T47D (cell line): ENCODE results near the gene SRGAP1.

ENCODE experiments used
- DNase-seq, 2 experiments: peaks; one replicate each; pipeline versions ENCODE4 v3.0.0 to v3.0.0-alpha.2; 2011 to 2012; ENCODE audit warnings: low read depth in 1 of 2, low spot score in 1 of 2
- JUND ChIP-seq: IDR thresholded peaks from 2 replicates; pipeline ENCODE4 v1.6.1; 2012; ENCODE audit warnings: low read depth
- in situ Hi-C: cut with HindIII; loops from 2 replicates; pipeline ENCODE4 v1.10.0; 2016; ENCODE audit warnings: low sequenced_read_pairs, low pct_unique_long_range_greater_than_20kb

Gene SRGAP1

DNA sequence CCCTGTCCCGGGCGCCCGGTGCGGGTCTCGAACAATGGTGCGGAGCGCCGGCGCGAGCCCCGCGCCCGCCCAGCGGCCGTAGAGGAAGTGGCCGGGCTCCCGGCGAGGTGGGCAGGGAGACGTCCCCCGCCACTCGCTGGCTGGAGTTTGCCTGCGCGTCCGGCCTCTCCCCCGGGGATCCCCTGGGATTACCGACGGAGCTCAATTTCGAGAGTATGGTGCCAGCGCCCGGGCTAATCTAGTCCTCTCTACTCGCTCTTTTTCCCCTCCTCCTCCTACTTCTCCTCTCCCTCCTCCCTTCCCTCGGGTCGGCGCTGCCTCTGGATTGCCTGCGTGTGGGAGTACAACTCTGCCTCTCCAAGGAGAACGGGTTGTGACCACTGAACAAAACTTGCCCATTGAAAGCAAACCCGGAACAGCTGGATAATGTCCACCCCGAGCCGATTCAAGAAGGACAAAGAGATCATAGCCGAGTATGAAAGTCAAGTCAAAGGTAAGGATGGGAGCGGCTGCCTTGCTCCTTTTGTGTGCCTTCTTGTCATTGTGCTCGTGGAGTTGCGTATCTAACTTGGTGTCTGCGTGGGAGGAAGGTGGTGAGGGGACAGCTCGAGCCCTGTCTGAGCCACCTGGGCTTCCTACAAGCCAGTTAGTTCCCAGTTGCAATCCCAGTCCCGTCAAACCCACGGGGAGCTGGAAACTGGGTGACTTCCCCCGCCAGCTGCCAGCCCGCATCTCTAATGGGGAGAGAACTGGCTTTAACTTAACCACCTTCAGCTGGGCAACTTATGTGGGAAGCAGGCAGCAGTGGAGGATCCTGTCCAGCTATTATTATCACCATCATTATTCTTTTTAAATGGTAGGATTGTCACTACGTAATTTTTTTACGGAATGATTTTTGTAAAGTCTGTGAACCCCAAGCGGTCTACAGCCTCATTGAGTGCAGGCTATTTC, at the start of gene SRGAP1:
Gene SRGAP1 (plus strand): TSS at position 310 of the 951 bp plus-strand sequence. CDS start 117 bp downstream, at position 427.
- in situ Hi-C loops: no loop called here
- DNase-seq: peak; percentile 53 to 75
- TF ChIP-seq JUND: no peak

DNA sequence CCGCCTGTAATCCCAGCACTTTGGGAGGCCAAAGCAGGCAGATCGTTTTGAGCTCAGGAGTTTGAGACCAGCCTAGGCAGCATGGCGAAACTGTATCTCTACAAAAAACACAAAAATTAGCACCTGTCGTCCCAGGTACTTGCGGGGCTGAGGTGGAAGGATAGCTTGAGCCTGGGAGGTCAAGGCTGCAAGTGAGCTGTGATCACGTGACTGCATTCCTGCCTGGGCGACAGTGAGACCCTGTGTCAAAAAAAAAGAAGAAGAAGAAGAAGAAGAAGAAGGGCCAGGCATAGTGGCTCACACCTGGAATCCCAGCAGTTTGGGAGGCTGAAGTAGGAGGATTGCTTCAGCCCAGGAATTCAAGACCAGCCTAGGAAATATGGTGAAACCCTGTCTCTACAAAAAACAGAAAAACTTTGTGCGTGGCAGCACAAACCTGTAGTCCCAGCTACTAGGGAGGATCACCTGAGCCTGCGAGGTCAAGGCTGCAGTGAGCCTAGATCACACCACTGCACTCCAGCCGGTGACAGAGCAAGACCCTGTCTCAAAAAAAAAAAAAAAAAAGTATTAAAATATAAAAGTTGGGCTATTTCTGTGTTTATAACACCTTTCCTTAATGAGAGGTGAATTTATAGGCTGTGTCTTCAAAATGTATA, 49.3 kb upstream of the SRGAP1 start:
- DNase-seq: no peak
- TF ChIP-seq JUND: no peak
- in situ Hi-C loops: no loop called here

DNA sequence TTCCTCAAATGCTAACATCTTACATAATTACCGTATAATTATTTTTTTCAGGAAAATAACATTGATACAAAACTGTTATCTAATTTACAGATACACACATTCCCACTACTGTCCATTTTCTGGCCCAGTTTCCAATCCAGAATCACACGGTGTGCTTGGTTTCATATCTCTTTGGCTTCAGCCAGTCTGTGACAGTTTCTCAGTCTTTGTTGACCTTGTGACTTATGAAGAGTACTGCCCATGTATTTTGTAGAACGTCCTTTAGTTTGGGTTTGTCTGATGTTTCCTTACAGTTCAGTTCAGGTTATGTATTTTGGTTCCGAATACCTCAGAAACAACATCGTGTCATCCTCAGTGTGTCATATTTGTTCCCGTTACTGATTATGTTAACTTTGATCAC, 48.6 kb upstream of the SRGAP1 start:
- TF ChIP-seq JUND: no peak
- DNase-seq: no peak
- in situ Hi-C loops: no loop called here

DNA sequence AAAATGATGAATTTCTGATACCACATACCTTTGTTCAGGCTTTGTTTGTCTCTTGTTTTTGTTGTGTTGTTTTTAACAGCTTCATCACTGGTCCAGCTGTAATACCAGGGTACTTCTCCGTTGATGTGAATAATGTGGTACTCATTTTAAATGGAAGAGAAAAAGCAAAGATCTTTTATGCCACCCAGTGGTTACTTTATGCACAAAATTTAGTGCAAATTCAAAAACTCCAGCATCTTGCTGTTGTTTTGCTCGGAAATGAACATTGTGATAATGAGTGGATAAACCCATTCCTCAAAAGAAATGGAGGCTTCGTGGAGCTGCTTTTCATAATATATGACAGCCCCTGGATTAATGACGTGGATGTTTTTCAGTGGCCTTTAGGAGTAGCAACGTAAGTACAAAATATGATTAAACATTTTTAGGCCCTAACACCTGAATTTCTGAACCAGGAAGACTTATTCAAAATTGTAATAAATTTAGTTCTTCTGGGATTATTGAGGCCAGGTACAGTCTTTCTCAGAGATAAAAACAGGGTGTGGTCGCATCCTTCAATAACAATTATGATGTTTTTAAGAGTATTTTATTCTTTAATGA, 42.4 kb upstream of the SRGAP1 start:
- no peak for TF ChIP-seq JUND
- DNase-seq: peak; percentile 26 to 61
- in situ Hi-C loops: no loop called here

DNA sequence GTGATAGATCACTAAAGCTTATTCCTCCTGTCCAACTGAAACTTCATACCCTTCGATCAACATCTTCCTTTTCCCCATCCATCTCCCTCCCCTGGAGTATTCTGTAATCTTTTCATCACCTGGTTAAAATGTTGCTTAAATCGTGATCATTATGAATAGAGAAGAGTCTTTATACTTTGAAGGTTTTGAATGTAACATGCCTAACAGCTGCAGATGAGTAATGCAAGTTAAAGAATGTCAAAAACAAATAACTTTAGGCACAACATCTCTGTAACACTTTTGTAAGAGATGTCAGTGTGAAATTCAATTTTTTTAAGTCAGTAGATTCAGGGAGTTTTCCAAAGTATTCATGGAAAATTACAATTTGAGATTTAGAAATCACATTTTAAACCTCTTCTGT, 39.8 kb upstream of the SRGAP1 start:
- in situ Hi-C loops: no loop called here
- DNase-seq: no peak
- no peak for TF ChIP-seq JUND

DNA sequence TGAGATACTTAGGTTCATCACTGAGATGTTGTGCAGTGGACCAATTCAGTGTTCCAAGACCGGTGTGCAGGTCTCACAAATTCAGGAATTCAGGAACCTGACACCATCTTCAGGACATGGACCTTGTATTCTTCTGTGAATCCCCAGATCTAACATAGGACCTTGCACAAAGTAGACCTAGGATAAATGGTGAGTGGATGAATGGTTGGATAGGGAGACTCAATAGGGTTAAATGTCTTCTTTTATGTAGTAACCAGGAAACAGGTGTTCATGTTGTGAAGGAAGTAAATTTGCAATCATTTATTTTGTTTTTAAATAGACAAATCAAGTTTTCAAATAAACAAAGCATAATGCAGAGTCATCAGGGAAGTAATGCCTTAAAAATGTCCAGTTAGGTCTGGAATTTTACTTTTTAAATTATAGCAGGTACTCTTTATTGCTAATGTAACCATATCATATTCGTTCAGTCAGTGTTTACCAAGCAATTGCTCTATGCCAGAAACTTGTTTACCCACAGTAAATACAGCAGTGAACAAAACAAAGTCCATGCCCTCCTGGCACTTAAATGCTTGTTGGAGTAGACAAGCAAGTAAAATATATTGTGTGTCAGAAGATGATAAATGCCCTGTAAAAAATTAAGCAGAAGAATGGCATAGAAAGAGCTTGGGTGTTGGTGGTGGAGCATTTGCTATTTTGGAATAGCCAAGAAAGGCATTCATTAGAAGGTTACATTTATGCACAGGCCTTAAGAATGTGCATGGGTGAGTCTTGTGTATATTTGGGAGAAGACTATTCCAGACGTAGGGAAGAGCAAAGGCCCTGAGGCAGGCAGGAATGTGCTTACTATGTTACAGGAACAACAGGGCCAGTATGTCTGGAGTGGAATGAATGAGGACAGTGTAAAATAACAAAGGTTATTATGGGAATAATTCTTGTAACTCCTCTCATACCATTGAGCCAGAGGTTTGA, 38.5 kb upstream of the SRGAP1 start:
- in situ Hi-C loops: no loop called here
- peak; percentile 50 to 88 for DNase-seq
- TF ChIP-seq JUND: peak; percentile 54; the same call in 1 of the 2 replicates

DNA sequence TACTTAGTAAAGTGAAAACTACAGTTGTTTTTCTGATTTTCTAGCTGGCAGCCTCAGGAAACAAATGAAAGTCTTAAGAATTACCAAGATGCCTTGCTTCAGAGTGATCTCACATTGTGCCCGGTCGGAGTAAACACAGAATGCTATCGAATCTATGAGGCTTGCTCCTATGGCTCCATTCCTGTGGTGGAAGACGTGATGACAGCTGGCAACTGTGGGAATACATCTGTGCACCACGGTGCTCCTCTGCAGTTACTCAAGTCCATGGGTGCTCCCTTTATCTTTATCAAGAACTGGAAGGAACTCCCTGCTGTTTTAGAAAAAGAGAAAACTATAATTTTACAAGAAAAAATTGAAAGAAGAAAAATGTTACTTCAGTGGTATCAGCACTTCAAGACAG, 35.9 kb upstream of the SRGAP1 start:
- no peak for DNase-seq
- in situ Hi-C loops: no loop called here
- TF ChIP-seq JUND: no peak

DNA sequence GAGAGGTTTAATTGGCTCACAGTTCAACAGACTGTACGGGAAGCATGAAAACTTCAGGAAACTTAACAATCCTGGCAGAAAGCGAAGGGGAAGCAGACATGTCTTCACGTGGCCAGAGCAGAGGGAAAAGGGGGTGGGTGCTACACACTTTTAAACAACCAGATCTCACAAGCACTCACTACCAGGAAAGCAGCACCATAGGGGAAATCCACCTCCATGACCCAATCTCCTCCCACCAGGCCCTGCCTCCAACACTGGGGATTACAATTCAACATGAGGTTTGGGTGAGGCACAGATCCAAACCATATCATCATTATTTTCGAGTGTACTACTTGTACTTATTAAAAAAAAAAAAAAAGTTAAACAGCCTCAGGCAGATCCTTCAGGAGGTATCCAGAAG, 34.9 kb upstream of the SRGAP1 start:
- TF ChIP-seq JUND: no peak
- in situ Hi-C loops: no loop called here
- no peak for DNase-seq

DNA sequence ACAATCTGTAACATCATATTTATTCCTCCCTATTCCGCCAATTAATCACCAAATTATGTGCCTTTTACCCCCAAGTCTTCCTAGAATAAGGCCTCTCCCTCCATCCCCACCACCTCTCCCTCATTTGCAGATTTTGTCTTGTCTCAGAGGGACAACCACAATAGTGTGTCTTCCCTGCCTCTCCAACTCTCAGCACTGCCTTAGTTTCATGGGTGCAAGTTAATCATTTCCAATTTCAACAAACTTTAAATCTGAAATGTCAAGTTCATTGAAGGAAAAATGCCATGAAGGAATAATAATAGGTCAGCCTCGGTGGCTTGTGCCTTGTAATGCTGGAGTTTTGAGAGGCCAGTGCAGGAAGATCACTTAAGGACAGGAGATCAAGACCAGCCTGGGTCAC, 33.2 kb upstream of the SRGAP1 start:
- in situ Hi-C loops: no loop called here
- TF ChIP-seq JUND: no peak
- DNase-seq: no peak

DNA sequence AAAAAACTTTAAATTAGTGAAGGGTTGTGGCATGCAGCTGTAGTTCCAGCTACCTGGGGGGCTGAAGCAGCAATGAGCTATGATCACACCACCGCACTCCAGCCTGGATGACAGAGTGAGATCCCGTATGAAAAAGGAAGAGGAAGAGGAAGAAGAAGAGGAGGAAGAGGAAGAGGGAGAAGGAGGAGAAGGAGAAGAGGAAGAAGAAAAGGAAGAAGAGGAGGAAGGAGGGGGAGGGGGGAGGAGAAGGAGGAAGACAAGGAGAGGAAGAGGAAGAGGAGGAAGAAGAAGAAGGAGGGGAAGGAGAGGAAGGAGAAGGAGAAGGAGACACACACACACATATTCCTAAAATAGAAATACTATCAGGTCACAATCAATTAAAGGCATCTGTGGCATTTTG, 32.7 kb upstream of the SRGAP1 start:
- no peak for TF ChIP-seq JUND
- in situ Hi-C loops: no loop called here
- no peak for DNase-seq

DNA sequence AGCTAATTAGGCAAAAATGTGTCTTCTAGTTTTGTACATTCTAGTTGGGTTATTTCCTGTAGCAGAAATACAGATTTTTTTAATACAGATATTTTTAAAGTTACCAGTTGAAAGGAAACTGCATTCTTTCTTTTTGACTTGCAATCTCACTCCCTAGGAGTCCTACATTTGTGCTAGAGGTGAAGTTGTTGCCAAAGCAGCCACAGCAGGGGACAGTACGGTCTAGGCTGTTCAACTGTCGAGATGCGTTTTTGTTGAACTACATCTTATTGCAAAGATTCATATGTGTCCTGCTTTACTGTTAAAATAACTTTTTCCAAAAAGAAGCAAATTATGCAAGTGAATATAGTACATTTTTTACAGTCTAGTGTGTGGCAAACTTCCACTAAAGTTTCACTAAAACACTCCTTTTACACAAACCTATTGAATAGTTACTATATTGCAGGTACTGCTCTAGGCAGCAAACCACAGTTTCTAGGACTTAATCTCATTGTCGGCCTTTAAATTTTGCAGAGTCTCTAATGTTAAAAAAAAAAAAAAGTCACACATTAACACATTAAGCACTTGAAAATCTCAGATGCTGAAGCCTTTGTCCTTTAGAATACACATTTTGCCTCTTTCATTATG, 30.2 kb upstream of the SRGAP1 start:
- no peak for TF ChIP-seq JUND
- no peak for DNase-seq
- in situ Hi-C loops: no loop called here
